Measurements from ENCODE around the gene OR56A4. TPM values are rescaled to one million over a fixed set of nuclear protein-coding genes. Genes with fewer than 3 reads are reported as not detected.

OR56A4 gene
- 0.08 and 0.10 TPM in 2 replicates for total RNA-seq
- long read RNA-seq, result 0 reads

GRCh38 chr11:6006846-6007245, at the start of gene OR56A4:
Gene OR56A4, minus strand, starts transcription at chr11:6006946. Its CDS starts 3,954 bp downstream, at chr11:6002992.
- no peak for DNase-seq (ENCODE audit: extremely low spot score, unreplicated experiment)
- Mint-ChIP-seq H3K36me3 (ENCODE audit: unreplicated experiment) (no peaks in the 10 kb centered on the region), H3K27me3 (ENCODE audit: unreplicated experiment) (peaks cover 7% of the 10 kb centered on the region), H3K9me3 (ENCODE audit: unreplicated experiment) (no peaks in the 10 kb centered on the region), H3K4me1 (ENCODE audit: unreplicated experiment) (no peaks in the 10 kb centered on the region), H3K27ac (ENCODE audit: unreplicated experiment) (no peak within 1 kb of the TSS), H3K4me3 (ENCODE audit: unreplicated experiment) (no peak within 1 kb of the TSS)
- no peak for TF ChIP-seq CTCF (IDR thresholded peaks at IDR 0.05)

- no peak overlapping the region for H3K4me3 Mint-ChIP-seq (ENCODE audit: unreplicated experiment)
- TF ChIP-seq CTCF (IDR thresholded peaks at IDR 0.05), result no peak
- no peak overlapping the region for H3K27ac Mint-ChIP-seq (ENCODE audit: unreplicated experiment)
- peaks cover 3% of the 10 kb centered on the region for H3K27me3 Mint-ChIP-seq (ENCODE audit: unreplicated experiment)
- H3K4me1 Mint-ChIP-seq (ENCODE audit: unreplicated experiment), result no peaks in the 10 kb centered on the region
- H3K36me3 Mint-ChIP-seq (ENCODE audit: unreplicated experiment), result no peaks in the 10 kb centered on the region
- H3K9me3 Mint-ChIP-seq (ENCODE audit: unreplicated experiment), result no peaks in the 10 kb centered on the region
- DNase-seq (ENCODE audit: extremely low spot score, unreplicated experiment), result no peak
Measured at GRCh38 chr11:6055569-6055968, 48.8 kb upstream of the OR56A4 start.

- no peak for DNase-seq (ENCODE audit: extremely low spot score, unreplicated experiment)
- Mint-ChIP-seq H3K36me3 (ENCODE audit: unreplicated experiment) (no peaks in the 10 kb centered on the region), H3K4me3 (ENCODE audit: unreplicated experiment) (no peak overlapping the region), H3K27ac (ENCODE audit: unreplicated experiment) (no peak overlapping the region), H3K27me3 (ENCODE audit: unreplicated experiment) (peaks cover 5% of the 10 kb centered on the region), H3K4me1 (ENCODE audit: unreplicated experiment) (no peaks in the 10 kb centered on the region), H3K9me3 (ENCODE audit: unreplicated experiment) (no peaks in the 10 kb centered on the region)
- no peak for TF ChIP-seq CTCF (IDR thresholded peaks at IDR 0.05)
Measured at GRCh38 chr11:6052374-6052773, 45.6 kb upstream of the OR56A4 start.

- TF ChIP-seq CTCF (IDR thresholded peaks at IDR 0.05), result no peak
- no peaks in the 10 kb centered on the region for H3K36me3 Mint-ChIP-seq (ENCODE audit: unreplicated experiment)
- H3K27me3 Mint-ChIP-seq (ENCODE audit: unreplicated experiment), result peaks cover 2% of the 10 kb centered on the region
- no peak overlapping the region for H3K4me3 Mint-ChIP-seq (ENCODE audit: unreplicated experiment)
- H3K27ac Mint-ChIP-seq (ENCODE audit: unreplicated experiment), result no peak overlapping the region
- no peak for DNase-seq (ENCODE audit: extremely low spot score, unreplicated experiment)
- no peaks in the 10 kb centered on the region for H3K9me3 Mint-ChIP-seq (ENCODE audit: unreplicated experiment)
- H3K4me1 Mint-ChIP-seq (ENCODE audit: unreplicated experiment), result no peaks in the 10 kb centered on the region
Measured at GRCh38 chr11:6040874-6041273, 34.1 kb upstream of the OR56A4 start.

GRCh38 chr11:6030708-6031405, 24.1 kb upstream of the OR56A4 start, which contains the start of gene OR56A1:
Gene OR56A1, minus strand, starts transcription at chr11:6030758. Its CDS starts 3,066 bp downstream, at chr11:6027692.
- Mint-ChIP-seq H3K4me1 (ENCODE audit: unreplicated experiment) (no peaks in the 10 kb centered on the region), H3K27me3 (ENCODE audit: unreplicated experiment) (no peaks in the 10 kb centered on the region), H3K9me3 (ENCODE audit: unreplicated experiment) (no peaks in the 10 kb centered on the region), H3K4me3 (ENCODE audit: unreplicated experiment) (no peak within 1 kb of the TSS), H3K36me3 (ENCODE audit: unreplicated experiment) (no peaks in the 10 kb centered on the region), H3K27ac (ENCODE audit: unreplicated experiment) (no peak within 1 kb of the TSS)
- no peak for TF ChIP-seq CTCF (IDR thresholded peaks at IDR 0.05)
- no peak for DNase-seq (ENCODE audit: extremely low spot score, unreplicated experiment)
